SU-DHL-6 (cell line): ENCODE results near the gene NACA2.
"Not testable (repeated sequence)": the region's sequence is repeated elsewhere in the genome, so short reads cannot be mapped to it uniquely, and the experiment has no call there.

Experiments used
- H2AFZ ChIP-seq: fragments of 200-600 bp; sonication (generic); 2 replicates; pipeline ENCODE4 v1.6.1; 2014; ENCODE audit warnings: low read depth, mild to moderate bottlenecking, moderate library complexity, mixed read lengths, antibody characterized with exemption, low read length; ENCODE audit not compliant: severe bottlenecking
- H3F3A ChIP-seq: fragments of 200-600 bp; shearing (Covaris generic); 2 replicates; pipeline ENCODE4 v1.6.0; 2016; ENCODE audit warnings: antibody characterized with exemption, mild to moderate bottlenecking; ENCODE audit not compliant: insufficient read depth
- H3K27ac ChIP-seq: fragments of 200-600 bp; sonication (generic); 2 replicates; pipeline ENCODE4 v1.5.1; 2016; ENCODE audit warnings: low read depth, mild to moderate bottlenecking, low read length, moderate library complexity, mixed read lengths
- H3K27me3 ChIP-seq: fragments of 200-600 bp; sonication (generic), shearing (Covaris generic); 2 replicates; pipeline ENCODE4 v1.6.0; 2014; ENCODE audit warnings: mild to moderate bottlenecking, low read length
- H3K36me3 ChIP-seq: fragments of 200-600 bp; sonication (generic); 2 replicates; pipeline ENCODE4 v1.6.1; 2014; ENCODE audit warnings: mild to moderate bottlenecking, low read length, mixed read lengths
- H3K4me2 ChIP-seq: fragments of 300-600, 200-600 bp; shearing (Covaris generic), sonication (generic); 2 replicates; pipeline ENCODE4 v1.6.0; 2014; ENCODE audit warnings: low read length, low read depth, mild to moderate bottlenecking; ENCODE audit not compliant: poor library complexity, severe bottlenecking
- H3K4me3 ChIP-seq: fragments of 200-600 bp; sonication (generic); 2 replicates; pipeline ENCODE4 v1.5.1; 2014; ENCODE audit warnings: antibody characterized with exemption, low read length, mild to moderate bottlenecking, mixed read lengths; ENCODE audit not compliant: insufficient read depth, poor library complexity, severe bottlenecking
- H3K79me2 ChIP-seq: fragments of 200-600 bp; sonication (generic); 2 replicates; pipeline ENCODE4 v1.6.1; 2014; ENCODE audit warnings: mild to moderate bottlenecking, low read length, moderate library complexity; ENCODE audit not compliant: insufficient read depth
- H3K9ac ChIP-seq: fragments of 200-600 bp; sonication (generic); 2 replicates; pipeline ENCODE4 v1.7.0; 2014; ENCODE audit warnings: mild to moderate bottlenecking, low read length
- H3K9me2 ChIP-seq: fragments of 200-600 bp; sonication (generic); replicated peaks from 2 replicates; pipeline ENCODE4 v1.6.1; 2014; ENCODE audit warnings: low read length; ENCODE audit not compliant: insufficient read depth
- H3K9me3 ChIP-seq: fragments of 200-600 bp; sonication (generic); 2 replicates; pipeline ENCODE4 v1.6.1; 2014; ENCODE audit warnings: low read length, mixed read lengths; ENCODE audit not compliant: insufficient read depth
- H4K20me1 ChIP-seq: fragments of 200-600 bp; sonication (generic); 2 replicates; pipeline ENCODE4 v1.6.1; 2014; ENCODE audit warnings: low read depth, mild to moderate bottlenecking, antibody characterized with exemption, low read length, moderate library complexity, mixed read lengths
- EZH2phosphoT487 ChIP-seq: fragments of 200-600 bp; sonication (generic), shearing (Covaris generic); conservative IDR thresholded peaks from 2 replicates; pipeline ENCODE4 v1.6.1; 2018; ENCODE audit warnings: mild to moderate bottlenecking, antibody characterized with exemption, low read length, moderate library complexity, mixed read lengths
- TF ChIP-seq, protein P1 (sequence below): fragments of 200-600 bp; sonication (generic); IDR thresholded peaks from one replicate; pipeline ENCODE4 v1.5.1; 2017; ENCODE audit warnings: antibody characterized with exemption, mild to moderate bottlenecking, low read length, moderate library complexity; ENCODE audit not compliant: insufficient read depth, poor library complexity, severe bottlenecking

The NACA2 gene

DNA sequence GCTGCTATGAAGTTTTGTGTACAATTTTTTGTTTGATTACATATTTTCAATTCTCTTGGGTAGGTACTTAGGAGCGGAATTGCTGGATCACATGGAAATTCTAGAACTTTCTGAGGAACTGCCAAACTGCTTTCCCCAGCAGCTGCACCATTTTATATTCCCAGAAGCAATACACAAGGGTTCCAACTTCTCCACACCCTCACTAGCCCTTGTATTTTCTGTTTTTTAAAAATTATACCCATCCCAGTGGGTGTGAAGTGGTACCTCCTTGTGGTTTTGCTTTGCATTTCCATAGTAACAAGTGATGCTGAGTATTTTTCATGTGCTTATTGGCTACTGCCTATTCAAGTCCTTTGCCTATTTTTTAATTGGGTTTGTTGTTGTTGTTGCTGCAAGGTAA, 20.9 kb downstream of the NACA2 start:
- H3K79me2 ChIP-seq = no peaks in the 10 kb centered on the region
- no peaks in the 10 kb centered on the region for H3K36me3 ChIP-seq
- H3K9me3 ChIP-seq = no peaks in the 10 kb centered on the region; the same call in 1 of the 2 replicates
- no peaks in the 10 kb centered on the region for H3F3A ChIP-seq
- H3K9me2 ChIP-seq = no peaks in the 10 kb centered on the region
- no peaks in the 10 kb centered on the region for H4K20me1 ChIP-seq
- H2AFZ ChIP-seq = no peak overlapping the region
- H3K9ac ChIP-seq = no peak overlapping the region
- H3K27ac ChIP-seq = no peak overlapping the region
- TF ChIP-seq, protein P1, sequence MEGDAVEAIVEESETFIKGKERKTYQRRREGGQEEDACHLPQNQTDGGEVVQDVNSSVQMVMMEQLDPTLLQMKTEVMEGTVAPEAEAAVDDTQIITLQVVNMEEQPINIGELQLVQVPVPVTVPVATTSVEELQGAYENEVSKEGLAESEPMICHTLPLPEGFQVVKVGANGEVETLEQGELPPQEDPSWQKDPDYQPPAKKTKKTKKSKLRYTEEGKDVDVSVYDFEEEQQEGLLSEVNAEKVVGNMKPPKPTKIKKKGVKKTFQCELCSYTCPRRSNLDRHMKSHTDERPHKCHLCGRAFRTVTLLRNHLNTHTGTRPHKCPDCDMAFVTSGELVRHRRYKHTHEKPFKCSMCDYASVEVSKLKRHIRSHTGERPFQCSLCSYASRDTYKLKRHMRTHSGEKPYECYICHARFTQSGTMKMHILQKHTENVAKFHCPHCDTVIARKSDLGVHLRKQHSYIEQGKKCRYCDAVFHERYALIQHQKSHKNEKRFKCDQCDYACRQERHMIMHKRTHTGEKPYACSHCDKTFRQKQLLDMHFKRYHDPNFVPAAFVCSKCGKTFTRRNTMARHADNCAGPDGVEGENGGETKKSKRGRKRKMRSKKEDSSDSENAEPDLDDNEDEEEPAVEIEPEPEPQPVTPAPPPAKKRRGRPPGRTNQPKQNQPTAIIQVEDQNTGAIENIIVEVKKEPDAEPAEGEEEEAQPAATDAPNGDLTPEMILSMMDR = no peak
- no peak for TF ChIP-seq EZH2phosphoT487
- no peak overlapping the region for H3K4me2 ChIP-seq
- no peaks in the 10 kb centered on the region for H3K27me3 ChIP-seq
- no peak overlapping the region for H3K4me3 ChIP-seq

DNA sequence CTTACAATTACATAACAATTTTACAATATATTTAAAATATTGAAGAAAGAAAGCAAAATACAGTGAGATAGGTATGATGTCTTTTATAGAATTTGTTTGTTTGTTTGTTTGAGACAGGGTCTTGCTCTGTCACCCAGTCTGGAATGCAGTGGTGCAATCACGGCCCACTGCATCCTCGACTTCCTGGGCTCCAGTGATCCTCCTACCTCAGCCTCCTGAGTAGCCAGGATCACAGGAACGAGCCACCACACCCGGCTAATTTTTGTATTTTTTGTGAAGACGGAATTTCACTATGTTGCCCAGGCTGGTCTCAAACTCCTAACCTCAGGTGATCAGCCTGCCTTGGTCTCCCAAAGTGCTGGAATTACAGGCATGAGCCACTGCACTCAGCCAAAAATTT, 21.5 kb downstream of the NACA2 start:
- H3K9me2 ChIP-seq, H3K36me3 ChIP-seq, H3K27me3 ChIP-seq, H3K79me2 ChIP-seq, H2AFZ ChIP-seq, H3K9ac ChIP-seq, H4K20me1 ChIP-seq, H3F3A ChIP-seq, H3K9me3 ChIP-seq, H3K4me2 ChIP-seq, H3K4me3 ChIP-seq, H3K27ac ChIP-seq: not testable (repeated sequence)

DNA sequence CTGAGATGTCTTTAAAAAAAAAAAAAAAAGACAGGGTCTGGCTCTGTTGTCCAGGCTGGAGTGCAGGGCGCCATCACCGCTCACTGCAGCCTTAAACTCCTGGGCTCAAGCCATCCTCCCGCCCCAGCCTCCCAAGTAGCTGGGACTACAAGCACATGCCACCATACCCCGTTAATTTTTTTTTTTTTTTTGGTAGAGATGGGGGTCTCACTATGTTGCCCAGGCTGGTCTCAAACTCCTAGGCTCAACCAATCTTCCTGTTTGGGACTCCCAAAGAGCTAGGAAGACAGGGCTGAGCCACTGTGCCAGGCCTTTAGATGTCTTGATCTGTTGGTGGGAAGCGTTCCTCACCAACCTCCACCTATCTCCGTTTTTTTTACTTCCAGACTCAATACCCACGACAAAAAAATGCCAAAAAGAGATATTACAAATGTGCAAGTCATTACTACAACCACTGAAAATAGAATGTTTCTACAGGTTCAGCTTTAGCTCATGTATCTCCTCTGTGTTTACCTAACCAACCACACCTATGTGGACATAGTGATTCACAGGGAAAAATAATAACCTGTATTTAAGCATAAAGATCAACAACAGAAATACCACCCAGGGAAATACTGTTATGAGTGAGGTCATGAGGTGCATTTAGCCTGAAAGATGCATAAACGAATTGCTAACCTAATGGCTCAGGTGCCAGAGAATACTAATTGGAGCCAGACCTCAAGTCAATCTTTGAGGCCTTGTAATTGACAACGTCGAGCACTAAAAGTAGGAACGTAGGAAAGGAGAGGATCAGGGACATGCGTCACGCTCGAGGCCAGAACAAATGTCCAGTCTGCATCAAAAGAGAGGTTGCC, 22.6 kb downstream of the NACA2 start:
- H3K27ac ChIP-seq = no peak overlapping the region

More for the DNA sequence above, 22.6 kb downstream of the NACA2 start:
- H3F3A ChIP-seq = no peaks in the 10 kb centered on the region
- H4K20me1 ChIP-seq = no peaks in the 10 kb centered on the region
- TF ChIP-seq, protein P1 = no peak
- TF ChIP-seq EZH2phosphoT487 = no peak
- H3K27me3 ChIP-seq = no peaks in the 10 kb centered on the region
- no peaks in the 10 kb centered on the region for H3K36me3 ChIP-seq
- H3K9ac ChIP-seq = no peak overlapping the region
- H3K79me2 ChIP-seq = no peaks in the 10 kb centered on the region
- no peak overlapping the region for H3K4me2 ChIP-seq
- H3K4me3 ChIP-seq = no peak overlapping the region
- no peak overlapping the region for H2AFZ ChIP-seq
- H3K9me2 ChIP-seq = no peaks in the 10 kb centered on the region
- H3K9me3 ChIP-seq = no peaks in the 10 kb centered on the region; the same call in 1 of the 2 replicates
